GM23338 (cell line): ENCODE measurements around the gene PAPPA. TPM values are rescaled to one million over a fixed set of nuclear protein-coding genes. Genes with fewer than 3 reads are reported as not detected.

Experiments
- ATAC-seq: fragments of 200-7000 bp; cut with Tn5 transposase; 3 replicates; pipeline ENCODE4 v1.9.1; 2020
- DNase-seq: peaks from one replicate; pipeline ENCODE4 v3.0.0-alpha.2; 2015; ENCODE audit warnings: low spot score
- H2AFZ ChIP-seq: fragments of 200-600 bp; sonication (generic); 2 replicates; pipeline ENCODE4 v1.8.0; 2016; ENCODE audit warnings: antibody characterized with exemption, mild to moderate bottlenecking, moderate library complexity
- H3F3A ChIP-seq: fragments of 200-600 bp; sonication (generic); replicated peaks from 2 replicates; pipeline ENCODE4 v1.8.0; 2017; ENCODE audit warnings: antibody characterized with exemption, mixed run types, low read depth
- H3K27ac ChIP-seq: fragments of 200-600 bp; sonication (generic); 2 replicates; pipeline ENCODE4 v1.6.1; 2016; ENCODE audit warnings: low read depth
- H3K27me3 ChIP-seq: fragments of 200-600 bp; sonication (generic); 2 replicates; pipeline ENCODE4 v1.8.0; 2016; ENCODE audit warnings: mild to moderate bottlenecking, mixed run types, moderate library complexity; ENCODE audit not compliant: insufficient read depth
- H3K36me3 ChIP-seq: fragments of 200-600 bp; sonication (generic); 2 replicates; pipeline ENCODE4 v1.8.0; 2016; ENCODE audit warnings: mild to moderate bottlenecking; ENCODE audit not compliant: insufficient read depth
- H3K4me1 ChIP-seq: fragments of 200-600 bp; sonication (generic); 2 replicates; pipeline ENCODE4 v1.8.0; 2016; ENCODE audit warnings: mild to moderate bottlenecking, moderate library complexity; ENCODE audit not compliant: insufficient read depth
- H3K4me2 ChIP-seq: fragments of 200-600 bp; sonication (generic); 2 replicates; pipeline ENCODE4 v1.7.1; 2017; ENCODE audit warnings: mixed run types
- H3K4me3 ChIP-seq: fragments of 200-600 bp; sonication (generic); 2 replicates; pipeline ENCODE4 v1.6.1; 2016; ENCODE audit warnings: mixed run types
- H3K79me2 ChIP-seq: fragments of 200-600 bp; sonication (generic); replicated peaks from 2 replicates; pipeline ENCODE4 v1.8.0; 2017; ENCODE audit warnings: mild to moderate bottlenecking; ENCODE audit not compliant: insufficient read depth
- H3K9me2 ChIP-seq: fragments of 200-600 bp; sonication (generic); 2 replicates; pipeline ENCODE4 v1.8.0; 2017; ENCODE audit not compliant: insufficient read depth
- H4K20me1 ChIP-seq: fragments of 200-600 bp; sonication (generic); replicated peaks from 2 replicates; pipeline ENCODE4 v1.8.0; 2017; ENCODE audit warnings: mild to moderate bottlenecking; ENCODE audit not compliant: insufficient read depth
- H3K27ac Mint-ChIP-seq: 2 replicates; pipeline ENCODE4 v1.8.0; 2020; ENCODE audit warnings: inconsistent platforms, mild to moderate bottlenecking, moderate library complexity, mixed read lengths
- H3K27me3 Mint-ChIP-seq: 3 replicates; pipeline ENCODE4 v1.8.0; 2022; ENCODE audit warnings: low read depth, mild to moderate bottlenecking, moderate library complexity, mixed read lengths, inconsistent platforms; ENCODE audit not compliant: insufficient read depth, poor library complexity
- H3K36me3 Mint-ChIP-seq: 3 replicates; pipeline ENCODE4 v1.8.0; 2021; ENCODE audit warnings: low read depth, mild to moderate bottlenecking, inconsistent platforms, moderate library complexity, mixed read lengths
- H3K4me1 Mint-ChIP-seq: 3 replicates; pipeline ENCODE4 v1.8.0; 2020; ENCODE audit warnings: mild to moderate bottlenecking, inconsistent platforms, mixed read lengths
- H3K4me3 Mint-ChIP-seq: 3 replicates; pipeline ENCODE4 v1.8.0; 2021; ENCODE audit warnings: moderate library complexity, mild to moderate bottlenecking, inconsistent platforms, mixed read lengths
- H3K9me3 Mint-ChIP-seq: 3 replicates; pipeline ENCODE4 v1.8.0; 2020; ENCODE audit warnings: moderate library complexity, mild to moderate bottlenecking, inconsistent platforms, mixed read lengths
- CREB1 ChIP-seq: fragments of 250-450 bp; sonication (Bioruptor Pico); IDR thresholded peaks from 2 replicates; pipeline ENCODE4 v1.5.0; 2020; ENCODE audit warnings: low read depth, mild to moderate bottlenecking, moderate library complexity
- CTCF ChIP-seq, 2 experiments: fragments of 200-600 bp in 1 of 2; sonication (generic) in 1 of 2; conservative IDR thresholded peaks; 2 replicates each; pipeline versions ENCODE4 v1.5.1 to v1.6.1; 2016 to 2017; ENCODE audit warnings: antibody characterized with exemption in 2 of 2, low read depth in 2 of 2, mild to moderate bottlenecking in 2 of 2, moderate library complexity in 1 of 2
- EZH2 ChIP-seq: fragments of 200-600 bp; sonication (generic); IDR thresholded peaks from one replicate; pipeline ENCODE4 v1.8.0; 2017; ENCODE audit warnings: antibody characterized with exemption, mild to moderate bottlenecking, low read depth; ENCODE audit not compliant: unreplicated experiment
- EZH2phosphoT487 ChIP-seq: fragments of 200-600 bp; sonication (generic); IDR thresholded peaks from one replicate; pipeline ENCODE4 v1.8.1; 2018; ENCODE audit warnings: antibody characterized with exemption; ENCODE audit not compliant: unreplicated experiment
- JUNB ChIP-seq: IDR thresholded peaks from one replicate; pipeline ENCODE4 v1.6.1; 2016; ENCODE audit warnings: antibody characterized with exemption; ENCODE audit not compliant: unreplicated experiment
- NANOG ChIP-seq: IDR thresholded peaks from 2 replicates; pipeline ENCODE4 v1.6.1; 2016; ENCODE audit warnings: antibody characterized with exemption, borderline replicate concordance
- STAT1 ChIP-seq: IDR thresholded peaks from one replicate; pipeline ENCODE4 v1.6.1; 2016; ENCODE audit warnings: antibody characterized with exemption; ENCODE audit not compliant: unreplicated experiment
- ZNF331 ChIP-seq: fragments of 250-450 bp; sonication (Bioruptor Pico); IDR thresholded peaks from 2 replicates; pipeline ENCODE4 v1.5.0; 2020; ENCODE audit warnings: low read depth, mild to moderate bottlenecking, moderate library complexity
- polyA plus RNA-seq: library from polyadenylated mRNA; unstranded; fragments of >200 nt; fragmentation: Nextera tagmentation; extraction: Ambion mirVana; gene quantifications from 2 replicates; pipeline ENCODE4 v1.2.1, GENCODE V29; 2016
- total RNA-seq: library from RNA; depleted of rRNA; stranded (reverse); fragments of >200 nt; shearing (Covaris generic); gene quantifications from 2 replicates; pipeline ENCODE4 v1.2.3, GENCODE V29; 2014
- TF ChIP-seq, protein P1 (sequence below): IDR thresholded peaks from 2 replicates; pipeline ENCODE4 v1.6.1; 2016; ENCODE audit warnings: antibody characterized with exemption
- TF ChIP-seq, protein P2 (sequence below): IDR thresholded peaks from one replicate; pipeline ENCODE4 v1.6.1; 2018; ENCODE audit warnings: antibody characterized with exemption; ENCODE audit not compliant: unreplicated experiment

The PAPPA gene
- total and polyA plus RNA-seq, 2 experiments from 2014 or later = 0.38 to 0.66 TPM

GRCh38 chr9:116151199-116151598 lies 2.4 kb upstream of the PAPPA start (continued):
- peak in 1 of 2 experiments; percentile 11; a peak in 2 of 4 replicates for TF ChIP-seq CTCF (conservative IDR thresholded peaks at IDR 0.05; ENCODE audit: low read depth in 2 of 2)
- TF ChIP-seq CREB1 = no peak

DNA sequence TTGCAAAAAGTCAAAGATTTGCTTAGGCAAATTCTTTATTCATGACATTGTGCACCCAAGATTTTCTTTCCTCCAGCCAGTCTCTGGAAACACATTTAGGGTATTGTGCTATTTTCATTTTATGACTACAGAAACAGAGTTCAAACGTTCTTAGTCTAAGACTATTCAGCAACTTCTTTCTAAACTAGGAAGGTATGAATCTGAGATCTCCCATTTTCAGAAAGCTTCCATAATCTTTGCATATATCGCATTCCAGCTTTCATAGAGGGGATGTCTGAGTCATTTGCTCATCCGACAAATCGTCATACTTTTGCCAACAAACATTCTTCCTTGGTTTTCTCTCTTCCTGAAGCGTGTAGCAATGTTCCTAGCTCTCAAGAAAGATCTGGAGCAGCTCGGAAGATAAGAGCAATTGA lies 1.6 kb upstream of the PAPPA start:
- H3K9me3 Mint-ChIP-seq = peaks cover 2% of the 10 kb centered on the region; the same call in 1 of the 3 replicates
- peaks cover 35% of the 10 kb centered on the region for H3K4me1 Mint-ChIP-seq
- Histone ChIP-seq H3K4me1 (peaks cover 24% of the 10 kb centered on the region), H3K27ac (no peak overlapping the region), H3K79me2 (no peaks in the 10 kb centered on the region), H3F3A (0 out of 2 replicates have a peak, but pooled peaks cover 3% of the 10 kb centered on the region), H2AFZ (no peak overlapping the region), H3K36me3 (no peaks in the 10 kb centered on the region), H4K20me1 (no peaks in the 10 kb centered on the region), H3K9me2 (no peaks in the 10 kb centered on the region), H3K27me3 (peaks cover 35% of the 10 kb centered on the region), H3K4me2 (no peak overlapping the region), H3K4me3 (no peak overlapping the region)
- H3K27ac Mint-ChIP-seq = no peak overlapping the region
- no peak overlapping the region for H3K4me3 Mint-ChIP-seq
- DNase-seq (no peak), ATAC-seq (no peak)
- peaks cover 28% of the 10 kb centered on the region for H3K27me3 Mint-ChIP-seq
- H3K36me3 Mint-ChIP-seq = no peaks in the 10 kb centered on the region; the same call in 2 of the 3 replicates
- TF ChIP-seq EZH2 (no peak), STAT1 (no peak), CREB1 (no peak), ZNF331 (no peak), CTCF (conservative IDR thresholded peaks at IDR 0.05; ENCODE audit: low read depth in 2 of 2) (no peak), JUNB (no peak), EZH2phosphoT487 (no peak), NANOG (no peak)
- TF ChIP-seq, protein P1, sequence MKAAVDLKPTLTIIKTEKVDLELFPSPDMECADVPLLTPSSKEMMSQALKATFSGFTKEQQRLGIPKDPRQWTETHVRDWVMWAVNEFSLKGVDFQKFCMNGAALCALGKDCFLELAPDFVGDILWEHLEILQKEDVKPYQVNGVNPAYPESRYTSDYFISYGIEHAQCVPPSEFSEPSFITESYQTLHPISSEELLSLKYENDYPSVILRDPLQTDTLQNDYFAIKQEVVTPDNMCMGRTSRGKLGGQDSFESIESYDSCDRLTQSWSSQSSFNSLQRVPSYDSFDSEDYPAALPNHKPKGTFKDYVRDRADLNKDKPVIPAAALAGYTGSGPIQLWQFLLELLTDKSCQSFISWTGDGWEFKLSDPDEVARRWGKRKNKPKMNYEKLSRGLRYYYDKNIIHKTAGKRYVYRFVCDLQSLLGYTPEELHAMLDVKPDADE = no peak
- TF ChIP-seq, protein P2, sequence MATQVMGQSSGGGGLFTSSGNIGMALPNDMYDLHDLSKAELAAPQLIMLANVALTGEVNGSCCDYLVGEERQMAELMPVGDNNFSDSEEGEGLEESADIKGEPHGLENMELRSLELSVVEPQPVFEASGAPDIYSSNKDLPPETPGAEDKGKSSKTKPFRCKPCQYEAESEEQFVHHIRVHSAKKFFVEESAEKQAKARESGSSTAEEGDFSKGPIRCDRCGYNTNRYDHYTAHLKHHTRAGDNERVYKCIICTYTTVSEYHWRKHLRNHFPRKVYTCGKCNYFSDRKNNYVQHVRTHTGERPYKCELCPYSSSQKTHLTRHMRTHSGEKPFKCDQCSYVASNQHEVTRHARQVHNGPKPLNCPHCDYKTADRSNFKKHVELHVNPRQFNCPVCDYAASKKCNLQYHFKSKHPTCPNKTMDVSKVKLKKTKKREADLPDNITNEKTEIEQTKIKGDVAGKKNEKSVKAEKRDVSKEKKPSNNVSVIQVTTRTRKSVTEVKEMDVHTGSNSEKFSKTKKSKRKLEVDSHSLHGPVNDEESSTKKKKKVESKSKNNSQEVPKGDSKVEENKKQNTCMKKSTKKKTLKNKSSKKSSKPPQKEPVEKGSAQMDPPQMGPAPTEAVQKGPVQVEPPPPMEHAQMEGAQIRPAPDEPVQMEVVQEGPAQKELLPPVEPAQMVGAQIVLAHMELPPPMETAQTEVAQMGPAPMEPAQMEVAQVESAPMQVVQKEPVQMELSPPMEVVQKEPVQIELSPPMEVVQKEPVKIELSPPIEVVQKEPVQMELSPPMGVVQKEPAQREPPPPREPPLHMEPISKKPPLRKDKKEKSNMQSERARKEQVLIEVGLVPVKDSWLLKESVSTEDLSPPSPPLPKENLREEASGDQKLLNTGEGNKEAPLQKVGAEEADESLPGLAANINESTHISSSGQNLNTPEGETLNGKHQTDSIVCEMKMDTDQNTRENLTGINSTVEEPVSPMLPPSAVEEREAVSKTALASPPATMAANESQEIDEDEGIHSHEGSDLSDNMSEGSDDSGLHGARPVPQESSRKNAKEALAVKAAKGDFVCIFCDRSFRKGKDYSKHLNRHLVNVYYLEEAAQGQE = no peak
